Activated naive CD4-positive, alpha-beta T cell treated with anti-CD3 and anti-CD28 coated beads, Interleukin-2, amount 10 ng/mL, durations not matched to agents 7 days and 5 days (primary cell): ENCODE measurements around the gene DLG5.
A peak's percentile ranks its signal among the peaks of the same experiment; 100 is the strongest.

Source experiments
- CTCF ChIA-PET: fragments of 350-600 bp; sonication (Branson Sonifier 250); formaldehyde crosslinking; loops from one replicate; lab custom pipeline; 2021; ENCODE audit warnings: antibody characterized with exemption; lab: Charles Lee
- DNase-seq: peaks from one replicate; pipeline ENCODE4 v3.0.0-alpha.2; 2020
- H3K27ac Mint-ChIP-seq: one replicate; pipeline ENCODE4 v1.8.0; 2021; ENCODE audit warnings: mild to moderate bottlenecking, moderate library complexity, mixed read lengths
- H3K27me3 Mint-ChIP-seq: one replicate; pipeline ENCODE4 v1.8.0; 2021; ENCODE audit warnings: mild to moderate bottlenecking, mixed read lengths
- H3K36me3 Mint-ChIP-seq: one replicate; pipeline ENCODE4 v1.8.0; 2021; ENCODE audit warnings: mixed read lengths
- H3K4me1 Mint-ChIP-seq: one replicate; pipeline ENCODE4 v1.8.0; 2021; ENCODE audit warnings: mixed read lengths
- H3K4me3 Mint-ChIP-seq: one replicate; pipeline ENCODE4 v1.8.0; 2021; ENCODE audit warnings: mild to moderate bottlenecking, moderate library complexity, mixed read lengths
- H3K9me3 Mint-ChIP-seq: one replicate; pipeline ENCODE4 v1.8.0; 2021; ENCODE audit warnings: mixed read lengths

DLG5 gene

DNA sequence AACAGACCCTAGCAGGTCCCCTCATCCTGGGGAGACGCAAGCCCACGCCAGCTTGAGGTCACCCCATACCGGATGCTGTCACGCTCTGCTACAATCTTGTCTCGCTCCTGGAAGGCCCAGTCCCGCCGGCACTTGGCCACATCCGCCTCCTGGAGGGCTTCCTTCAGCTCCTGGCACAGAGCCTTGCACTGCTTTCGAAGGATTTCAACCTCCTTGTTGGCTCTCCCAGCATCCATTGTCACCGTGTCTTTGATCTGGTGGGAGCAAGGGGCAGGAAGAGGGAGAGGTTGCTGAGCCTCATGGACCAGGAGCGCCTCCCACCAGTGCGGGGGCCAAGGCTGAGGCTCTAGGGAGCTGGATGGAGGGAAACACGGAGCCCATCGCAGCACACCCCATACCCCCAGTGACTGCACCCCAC, 90.9 kb downstream of the DLG5 start:
- Mint-ChIP-seq H3K27ac (peak overlapping the region; percentile 94), H3K4me1 (peaks cover 20% of the 10 kb centered on the region), H3K9me3 (no peaks in the 10 kb centered on the region), H3K27me3 (no peaks in the 10 kb centered on the region), H3K4me3 (no peak overlapping the region), H3K36me3 (no peaks in the 10 kb centered on the region)
- CTCF ChIA-PET = interaction anchor here (8.7 kb wide), 1 partner anchor 120 kb away, joined by 101 read pairs; no protein-coding TSS in a partner anchor
- DNase-seq = no peak

DNA sequence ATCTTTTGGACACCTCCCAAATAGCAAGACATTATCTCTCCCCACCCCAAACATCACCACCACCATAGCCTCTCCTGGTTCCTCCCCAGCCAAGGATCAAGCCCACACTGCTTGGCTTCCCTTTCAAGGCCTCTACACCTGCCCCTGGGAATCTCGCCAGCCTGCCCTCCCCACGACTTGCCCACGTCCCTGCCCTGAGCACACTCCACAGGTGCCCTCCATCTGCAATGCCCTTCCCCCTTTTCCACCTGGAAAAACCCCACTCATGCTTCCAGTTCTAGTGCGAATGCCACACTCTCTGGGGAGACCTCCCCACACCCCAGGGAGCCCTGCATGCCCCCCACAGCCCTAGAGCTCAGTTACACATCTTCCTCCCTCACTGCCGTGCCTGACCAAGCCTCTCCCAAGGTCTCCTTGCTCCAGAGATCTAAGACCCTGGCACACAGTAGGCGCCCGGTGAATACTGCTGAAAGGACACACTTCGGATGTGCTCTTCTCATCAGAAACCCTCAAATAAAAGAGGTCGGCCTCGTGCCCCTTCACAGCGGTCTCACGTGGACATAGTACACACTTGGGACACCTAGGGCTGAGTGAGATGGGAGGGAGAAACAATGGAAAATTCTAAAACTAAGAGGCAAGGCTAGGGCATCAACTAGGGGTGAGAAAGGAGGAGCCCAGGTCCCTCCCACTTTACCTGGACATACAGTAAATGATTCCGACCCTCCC, 91.4 kb downstream of the DLG5 start:
- CTCF ChIA-PET = interaction anchor here (8.7 kb wide), 1 partner anchor 120 kb away, joined by 101 read pairs; no protein-coding TSS in a partner anchor
- Mint-ChIP-seq H3K27me3 (no peaks in the 10 kb centered on the region), H3K36me3 (no peaks in the 10 kb centered on the region), H3K4me3 (no peak overlapping the region), H3K27ac (peak overlapping the region; percentile 94), H3K9me3 (no peaks in the 10 kb centered on the region), H3K4me1 (peaks cover 20% of the 10 kb centered on the region)
- no peak for DNase-seq

DNA sequence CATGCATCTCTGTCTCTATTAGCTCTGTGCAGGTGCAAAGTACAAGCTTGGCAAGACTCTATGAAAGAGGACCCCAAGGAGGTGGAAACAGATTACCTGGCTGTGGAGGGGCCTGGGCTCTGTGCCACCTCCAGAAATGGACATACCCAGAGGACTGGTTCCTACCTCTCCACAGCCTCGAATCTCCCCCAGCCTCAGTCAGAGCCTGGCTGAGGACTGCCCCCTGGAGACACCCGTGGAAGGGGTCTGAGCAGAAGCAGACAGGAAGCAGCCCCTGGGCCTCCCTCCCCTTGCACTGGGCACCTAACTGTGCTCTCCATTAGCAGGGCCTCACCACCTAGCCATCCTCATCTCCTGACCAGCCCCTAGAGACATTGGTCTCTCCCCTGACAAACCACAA, 92.0 kb downstream of the DLG5 start:
- DNase-seq = no peak
- Mint-ChIP-seq H3K27me3 (no peaks in the 10 kb centered on the region), H3K4me1 (peaks cover 20% of the 10 kb centered on the region), H3K36me3 (no peaks in the 10 kb centered on the region), H3K27ac (peak overlapping the region; percentile 50), H3K9me3 (no peaks in the 10 kb centered on the region), H3K4me3 (no peak overlapping the region)
- CTCF ChIA-PET = interaction anchor here (8.7 kb wide), 1 partner anchor 119 kb away, joined by 101 read pairs; no protein-coding TSS in a partner anchor

DNA sequence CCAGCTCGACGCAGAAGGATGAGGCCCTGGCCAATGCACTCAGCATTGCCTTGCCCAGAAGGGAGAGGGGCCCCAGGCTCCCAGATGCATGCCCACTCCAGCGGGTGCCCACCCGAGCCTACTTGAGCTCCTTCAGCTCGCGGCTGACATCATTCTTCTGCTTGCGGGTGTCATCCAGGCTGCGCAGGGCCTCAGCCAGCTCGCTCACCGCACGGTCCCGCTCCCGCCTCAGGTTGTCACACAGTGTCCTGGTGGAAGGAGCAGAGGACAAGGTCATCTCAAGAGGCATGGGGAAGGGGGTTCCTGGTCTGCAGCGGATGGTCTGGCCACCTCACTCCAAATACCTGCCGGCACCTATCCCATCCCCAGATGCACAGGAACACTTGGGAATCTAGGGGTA, 92.8 kb downstream of the DLG5 start:
- CTCF ChIA-PET = interaction anchor here (1.3 kb wide), 1 partner anchor 14 kb away, joined by 3 read pairs; no protein-coding TSS in a partner anchor
- H3K27ac Mint-ChIP-seq = peak overlapping the region; percentile 11
- H3K4me3 Mint-ChIP-seq = no peak overlapping the region
- H3K36me3 Mint-ChIP-seq = no peaks in the 10 kb centered on the region
- no peaks in the 10 kb centered on the region for H3K9me3 Mint-ChIP-seq
- peaks cover 20% of the 10 kb centered on the region for H3K4me1 Mint-ChIP-seq
- H3K27me3 Mint-ChIP-seq = no peaks in the 10 kb centered on the region
- no peak for DNase-seq

DNA sequence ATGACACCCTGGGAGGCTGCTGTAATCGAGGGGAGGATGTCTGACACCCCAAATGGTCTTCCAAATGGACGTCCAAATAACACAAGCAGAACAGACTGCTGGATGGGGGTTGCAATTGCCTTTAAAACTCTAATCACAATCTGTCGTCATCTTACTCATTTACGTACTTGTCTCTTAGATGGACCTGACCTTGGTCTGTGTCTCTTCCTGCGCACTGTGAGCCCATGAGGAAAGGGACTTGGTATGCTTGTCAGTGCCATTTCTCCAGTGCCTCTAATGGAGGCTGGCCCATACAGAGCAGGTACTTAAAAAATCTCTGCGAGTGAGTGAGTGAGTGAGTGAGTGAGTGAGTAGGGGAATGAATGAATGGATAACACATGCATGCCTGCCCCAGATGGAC, 93.3 kb downstream of the DLG5 start:
- H3K4me1 Mint-ChIP-seq = peaks cover 20% of the 10 kb centered on the region
- no peaks in the 10 kb centered on the region for H3K36me3 Mint-ChIP-seq
- no peaks in the 10 kb centered on the region for H3K9me3 Mint-ChIP-seq
- no peaks in the 10 kb centered on the region for H3K27me3 Mint-ChIP-seq
- no peak overlapping the region for H3K27ac Mint-ChIP-seq
- CTCF ChIA-PET = interaction anchor here (1.3 kb wide), 1 partner anchor 13 kb away, joined by 3 read pairs; no protein-coding TSS in a partner anchor
- no peak for DNase-seq
- no peak overlapping the region for H3K4me3 Mint-ChIP-seq

DNA sequence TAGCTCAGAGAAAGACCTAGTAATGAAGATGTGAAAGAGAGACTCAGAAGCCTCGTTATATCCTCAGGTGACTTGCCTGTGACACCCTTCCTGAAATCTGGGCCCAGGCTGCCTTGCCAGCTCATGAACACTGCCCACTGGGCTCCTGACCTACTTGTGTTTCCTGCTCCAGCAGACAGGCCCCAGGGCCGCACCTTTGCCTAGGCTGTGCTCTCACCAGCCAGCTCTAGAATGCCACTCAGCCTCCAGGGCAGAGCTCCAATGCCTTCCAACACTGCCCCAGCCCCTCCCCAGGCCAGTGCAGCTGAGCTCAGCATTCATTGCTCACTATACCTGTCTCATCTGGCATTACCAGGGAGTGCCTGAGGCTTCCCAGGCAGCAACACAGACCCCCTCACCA, 94.3 kb downstream of the DLG5 start:
- Mint-ChIP-seq H3K27ac (no peak overlapping the region), H3K4me3 (no peak overlapping the region), H3K4me1 (peaks cover 15% of the 10 kb centered on the region), H3K36me3 (no peaks in the 10 kb centered on the region), H3K27me3 (no peaks in the 10 kb centered on the region), H3K9me3 (no peaks in the 10 kb centered on the region)
- CTCF ChIA-PET = interaction anchor here (1.3 kb wide), 1 partner anchor 12 kb away, joined by 3 read pairs; no protein-coding TSS in a partner anchor
- no peak for DNase-seq

DNA sequence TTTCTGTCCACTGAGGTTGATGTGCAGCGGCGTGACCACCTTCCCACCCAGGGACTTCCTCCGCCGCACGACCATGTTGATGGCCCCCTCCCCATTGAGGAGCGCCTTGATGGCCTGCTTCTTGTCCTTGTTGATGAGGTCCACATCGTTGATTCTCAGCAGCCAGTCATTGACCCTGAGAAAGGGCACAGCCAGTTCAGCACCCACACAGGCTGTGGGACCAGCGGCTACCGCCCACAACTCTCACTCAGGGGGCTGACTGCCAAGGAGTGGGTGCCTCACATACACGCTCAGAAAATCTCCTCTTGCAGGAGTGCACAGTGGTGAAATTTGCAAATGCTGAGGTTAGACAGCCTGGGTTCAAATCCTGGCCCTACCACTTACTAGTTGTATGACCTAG, 97.2 kb downstream of the DLG5 start:
- CTCF ChIA-PET = no interaction called here
- DNase-seq = no peak
- Mint-ChIP-seq H3K4me3 (no peak overlapping the region), H3K9me3 (no peaks in the 10 kb centered on the region), H3K36me3 (no peaks in the 10 kb centered on the region), H3K4me1 (peaks cover 2% of the 10 kb centered on the region), H3K27ac (no peak overlapping the region), H3K27me3 (no peaks in the 10 kb centered on the region)

DNA sequence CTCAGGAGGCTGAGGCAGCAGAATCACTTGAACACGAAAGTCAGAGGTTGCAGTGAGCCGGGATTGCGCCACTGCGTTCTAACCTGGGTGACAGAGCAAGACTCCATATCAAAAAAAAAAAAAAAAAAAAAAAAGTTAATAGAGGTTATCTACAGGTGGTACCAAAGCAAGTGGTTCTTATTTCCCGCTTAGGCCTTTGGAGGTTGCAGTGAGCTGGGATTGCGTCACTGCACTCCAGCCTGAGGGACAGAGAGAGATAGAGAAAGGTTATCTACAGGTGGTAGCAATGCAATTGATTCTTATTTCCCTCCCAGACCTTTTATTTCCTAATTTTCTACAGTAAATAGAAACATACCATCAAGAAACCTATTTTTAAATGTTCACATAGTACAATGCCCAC, 98.2 kb downstream of the DLG5 start:
- H3K9me3 Mint-ChIP-seq = no peaks in the 10 kb centered on the region
- H3K36me3 Mint-ChIP-seq = no peaks in the 10 kb centered on the region
- no peak overlapping the region for H3K27ac Mint-ChIP-seq
- no peak overlapping the region for H3K4me3 Mint-ChIP-seq
- no peak for DNase-seq
- no peaks in the 10 kb centered on the region for H3K27me3 Mint-ChIP-seq
- H3K4me1 Mint-ChIP-seq = peaks cover 2% of the 10 kb centered on the region
- CTCF ChIA-PET = no interaction called here

DNA sequence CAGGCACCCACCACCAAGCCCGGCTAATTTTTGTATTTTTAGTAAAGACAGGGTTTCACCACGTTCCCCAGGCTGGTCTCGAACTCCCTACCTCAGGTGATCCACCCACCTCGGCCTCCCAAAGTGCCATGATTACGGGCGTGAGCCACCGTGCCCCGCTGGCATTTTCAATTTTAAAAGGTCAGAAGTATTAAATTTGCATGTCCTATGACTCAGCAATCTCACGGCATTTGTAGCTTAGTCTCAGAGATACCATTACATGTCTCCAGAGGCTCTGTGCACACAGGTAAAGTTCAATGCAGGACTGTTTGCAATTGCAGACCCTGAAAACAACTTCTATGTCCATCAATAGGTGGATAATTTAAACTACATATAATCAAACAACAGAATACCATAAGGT, 99.2 kb downstream of the DLG5 start:
- no peaks in the 10 kb centered on the region for H3K27me3 Mint-ChIP-seq
- CTCF ChIA-PET = no interaction called here
- no peaks in the 10 kb centered on the region for H3K9me3 Mint-ChIP-seq
- DNase-seq = no peak
- peaks cover 2% of the 10 kb centered on the region for H3K4me1 Mint-ChIP-seq
- H3K4me3 Mint-ChIP-seq = no peak overlapping the region
- H3K27ac Mint-ChIP-seq = no peak overlapping the region
- no peaks in the 10 kb centered on the region for H3K36me3 Mint-ChIP-seq

DNA sequence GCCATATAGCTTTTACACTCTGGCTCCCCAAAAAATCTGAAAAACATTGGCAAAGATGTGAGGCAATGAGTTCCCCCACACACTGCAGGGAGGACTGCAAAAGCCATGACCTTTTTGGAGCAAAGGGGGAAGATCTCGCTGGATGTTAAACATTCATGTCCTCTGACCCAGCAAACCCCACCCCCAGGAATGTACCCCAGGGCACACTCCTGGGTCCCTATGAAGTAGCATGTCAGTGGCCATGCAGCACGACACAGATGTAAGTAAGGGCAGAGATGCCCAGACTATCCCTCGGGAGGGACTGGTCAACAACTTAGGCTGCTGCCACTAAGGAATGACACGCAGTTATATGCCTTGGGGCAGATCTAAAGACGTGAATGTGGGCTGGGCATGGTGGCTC, 100.6 kb downstream of the DLG5 start:
- Mint-ChIP-seq H3K9me3 (no peaks in the 10 kb centered on the region), H3K4me1 (no peaks in the 10 kb centered on the region), H3K4me3 (no peak overlapping the region), H3K27me3 (no peaks in the 10 kb centered on the region), H3K27ac (no peak overlapping the region), H3K36me3 (no peaks in the 10 kb centered on the region)
- CTCF ChIA-PET = no interaction called here
- DNase-seq = no peak

DNA sequence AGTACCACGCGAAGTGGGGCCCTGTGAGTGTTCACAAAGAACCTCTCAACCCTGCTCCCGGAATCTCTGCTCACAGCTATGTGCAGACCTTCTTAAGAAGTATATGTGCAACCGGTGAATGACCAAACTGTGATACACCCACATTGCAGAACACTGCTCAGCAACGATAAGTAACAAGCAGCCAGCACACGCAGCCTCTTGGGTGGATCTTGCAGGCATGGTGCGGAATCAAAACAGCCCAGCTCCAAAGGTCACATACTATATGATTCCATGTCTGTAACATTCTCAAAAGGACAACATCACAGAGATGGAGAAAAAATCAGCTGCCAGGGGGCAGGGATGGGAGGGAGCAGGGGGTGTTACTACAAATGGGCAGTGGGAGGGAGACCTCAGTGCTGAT, 101.6 kb downstream of the DLG5 start:
- Mint-ChIP-seq H3K4me1 (peaks cover 8% of the 10 kb centered on the region), H3K36me3 (no peaks in the 10 kb centered on the region), H3K27ac (no peak overlapping the region), H3K9me3 (no peaks in the 10 kb centered on the region), H3K27me3 (no peaks in the 10 kb centered on the region), H3K4me3 (no peak overlapping the region)
- CTCF ChIA-PET = no interaction called here
- no peak for DNase-seq

DNA sequence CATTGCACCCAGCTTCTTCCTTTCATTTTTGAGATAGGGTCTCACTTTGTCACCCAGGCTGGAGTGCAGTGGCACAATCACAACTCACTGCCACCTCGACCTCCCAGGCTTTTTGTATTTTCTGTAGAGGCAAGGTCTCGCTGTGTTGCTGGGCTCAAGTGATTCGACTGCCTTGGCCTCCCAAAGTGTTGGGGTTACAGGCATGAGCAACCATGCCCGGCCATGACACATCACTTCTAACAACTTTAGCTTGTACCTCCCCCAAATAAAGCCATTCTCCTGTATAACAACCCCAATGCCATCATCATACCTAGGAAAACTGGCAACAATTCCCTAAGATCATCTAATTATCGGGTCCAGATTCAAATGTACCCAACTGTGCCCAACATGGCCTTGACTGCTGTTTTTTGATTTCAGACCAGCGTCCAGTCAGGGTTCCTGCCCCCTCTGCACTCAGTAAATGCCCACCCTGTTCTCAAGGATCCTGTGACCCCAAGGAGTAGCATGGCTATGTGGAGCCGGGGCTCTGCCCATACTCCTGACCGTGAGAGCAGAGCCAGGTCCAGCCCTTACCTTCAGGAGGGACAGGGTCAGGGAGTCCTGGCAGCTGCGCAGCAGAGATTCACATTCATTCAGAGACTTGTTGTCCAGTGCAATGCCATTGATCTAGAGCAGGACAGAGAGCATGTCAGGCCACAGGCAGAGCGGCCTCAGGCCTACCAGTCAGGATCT, 102.6 kb downstream of the DLG5 start:
- Mint-ChIP-seq H3K27me3 (no peaks in the 10 kb centered on the region), H3K4me1 (peaks cover 8% of the 10 kb centered on the region), H3K27ac (no peak overlapping the region), H3K4me3 (no peak overlapping the region), H3K9me3 (no peaks in the 10 kb centered on the region), H3K36me3 (no peaks in the 10 kb centered on the region)
- DNase-seq = no peak
- CTCF ChIA-PET = no interaction called here

DNA sequence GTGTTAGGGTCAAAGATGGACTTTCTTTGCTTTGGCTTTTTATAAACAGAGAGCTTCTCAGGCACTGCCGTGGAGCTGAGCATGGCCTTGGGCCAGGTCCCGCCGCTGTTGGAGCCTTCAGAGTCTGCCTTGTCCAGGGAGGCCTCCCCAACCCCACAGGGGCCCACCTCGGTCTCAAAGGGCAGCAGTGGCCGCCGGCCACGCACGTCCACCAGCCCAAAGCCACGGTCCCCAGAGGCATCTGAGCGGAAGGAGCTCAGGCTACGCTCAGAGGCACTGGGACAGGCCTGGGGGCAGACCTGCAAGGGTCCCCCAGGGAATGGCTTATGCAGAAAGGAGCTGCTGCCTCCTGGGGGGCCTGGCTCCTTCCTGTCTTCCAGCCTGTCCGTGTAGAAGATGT, 105.0 kb downstream of the DLG5 start:
- Mint-ChIP-seq H3K9me3 (no peaks in the 10 kb centered on the region), H3K4me1 (peaks cover 8% of the 10 kb centered on the region), H3K36me3 (no peaks in the 10 kb centered on the region), H3K27me3 (no peaks in the 10 kb centered on the region), H3K27ac (no peak overlapping the region), H3K4me3 (no peak overlapping the region)
- DNase-seq = no peak
- CTCF ChIA-PET = interaction anchor here (0.5 kb wide), 1 partner anchor 152 kb away, joined by 3 read pairs; no protein-coding TSS in a partner anchor

DNA sequence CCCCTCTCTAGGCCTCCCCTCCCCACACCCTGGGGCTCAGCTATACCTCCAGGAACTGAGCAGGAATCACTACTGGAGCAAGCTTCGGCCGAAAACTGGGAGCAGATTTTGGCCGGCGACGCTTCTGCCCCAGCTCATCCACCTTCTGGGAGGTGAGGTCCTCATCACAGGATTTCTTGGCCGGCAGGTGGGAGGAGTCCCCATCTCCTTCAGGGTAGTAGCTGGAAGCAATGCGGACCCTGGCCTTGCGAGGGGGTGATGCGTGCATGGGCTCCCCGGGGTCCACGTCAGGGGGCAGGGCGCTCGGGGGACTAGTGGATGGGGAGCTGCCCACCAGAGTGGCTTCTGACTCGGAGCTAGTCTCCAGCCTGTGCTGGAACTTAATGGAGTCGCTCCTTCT, 105.5 kb downstream of the DLG5 start:
- Mint-ChIP-seq H3K4me1 (peaks cover 8% of the 10 kb centered on the region), H3K27me3 (no peaks in the 10 kb centered on the region), H3K27ac (no peak overlapping the region), H3K36me3 (no peaks in the 10 kb centered on the region), H3K4me3 (no peak overlapping the region), H3K9me3 (no peaks in the 10 kb centered on the region)
- DNase-seq = no peak
- CTCF ChIA-PET = no interaction called here
